ENCODE results near the gene ACBD6. TPM values are rescaled to one million over a fixed set of nuclear protein-coding genes. Genes with fewer than 3 reads are reported as not detected.

Gene ACBD6
- total and polyA plus RNA-seq, 2 experiments from 2014 or later = 75.7 to 88.8 TPM

- Mint-ChIP-seq H3K9me3 (no peaks in the 10 kb centered on the region), H3K27ac (no peak overlapping the region), H3K36me3 (ENCODE audit: low read depth) (no peaks in the 10 kb centered on the region; the same call in 2 of the 3 replicates), H3K4me1 (peaks cover 53% of the 10 kb centered on the region), H3K4me3 (no peak overlapping the region), H3K27me3 (ENCODE audit: insufficient read depth, low read depth, poor library complexity) (peaks cover 10% of the 10 kb centered on the region)
- no peaks in the 10 kb centered on the region for H3F3A ChIP-seq (replicated peaks; ENCODE audit: low read depth)
- no peak for DNase-seq (ENCODE audit: low spot score)
- TF ChIP-seq ZNF331 (CRISPR knock-in tag; IDR thresholded peaks at IDR 0.05; ENCODE audit: low read depth) (no peak), ETS1 (IDR thresholded peaks at IDR 0.05) (no peak), CTCF (conservative IDR thresholded peaks at IDR 0.05; ENCODE audit: low read depth in 2 of 2) (no peak), JUNB (IDR thresholded peaks at IDR 0.05; ENCODE audit: unreplicated experiment) (no peak), EZH2phosphoT487 (IDR thresholded peaks at IDR 0.05; ENCODE audit: unreplicated experiment) (no peak), STAT1 (IDR thresholded peaks at IDR 0.05; ENCODE audit: unreplicated experiment) (no peak), REST (IDR thresholded peaks at IDR 0.05; ENCODE audit: unreplicated experiment) (no peak), ZNF462 (CRISPR knock-in tag; IDR thresholded peaks at IDR 0.05) (no peak)
- H3K4me2 ChIP-seq = no peak overlapping the region
- 0 out of 2 replicates have a peak overlapping the region, but pooled peaks have one; percentile 23 for H2AFZ ChIP-seq
- no peaks in the 10 kb centered on the region for H3K9me2 ChIP-seq (ENCODE audit: insufficient read depth)
- no peak overlapping the region for H3K4me3 ChIP-seq
- no peak overlapping the region; the same call in 1 of the 2 replicates for H3K27ac ChIP-seq (ENCODE audit: low read depth)
- no peaks in the 10 kb centered on the region for H3K79me2 ChIP-seq (replicated peaks; ENCODE audit: insufficient read depth)
- H3K4me1 ChIP-seq (ENCODE audit: insufficient read depth) = peaks cover 21% of the 10 kb centered on the region
- no peaks in the 10 kb centered on the region for H3K36me3 ChIP-seq (ENCODE audit: insufficient read depth)
- no peak for ATAC-seq
- no peaks in the 10 kb centered on the region for H3K27me3 ChIP-seq (ENCODE audit: insufficient read depth)
- H4K20me1 ChIP-seq (replicated peaks; ENCODE audit: insufficient read depth) = 0 out of 2 replicates have a peak, but pooled peaks cover 3% of the 10 kb centered on the region
Observed at GRCh38 chr1:180251526-180252305, 250.7 kb downstream of the ACBD6 start.
